GM12878 (cell line): ENCODE results near the gene ERG. TPM values are rescaled to one million over a fixed set of nuclear protein-coding genes. Genes with fewer than 3 reads are reported as not detected.

Experiments used
- ATAC-seq: fragments of 200-7000 bp; cut with Tn5 transposase; 3 replicates; pipeline ENCODE4 v1.9.1; 2020; ENCODE audit warnings: mild to moderate bottlenecking, moderate library complexity
- BruUV-seq: library from RNA; stranded (reverse); fragments of 400-500 nt; replicated peaks from 2 replicates; lab custom pipeline; 2021; lab: Mats Ljungman, UMichigan
- CTCF ChIA-PET: fragments of 300-600 bp; sonication (Branson Sonifier 250); formaldehyde crosslinking; extraction: SDS; loops from one replicate; lab custom pipeline; 2021; ENCODE audit warnings: inconsistent platforms; lab: Yijun Ruan, JAX
- POLR2A ChIA-PET: fragments of 350-600 bp; formaldehyde crosslinking; extraction: SDS; loops from one replicate; lab custom pipeline; 2021; ENCODE audit warnings: inconsistent platforms; lab: Charles Lee
- RAD21 ChIA-PET: fragments of 300-600 bp; sonication (Branson Sonifier 250); formaldehyde crosslinking; loops from one replicate; lab custom pipeline; 2023; ENCODE audit warnings: antibody characterized with exemption; ENCODE audit not compliant: unreplicated experiment; lab: Charles Lee
- SMC1A ChIA-PET: fragments of 300-600 bp; sonication (Branson Sonifier 250); formaldehyde crosslinking; loops from one replicate; lab custom pipeline; 2023; ENCODE audit not compliant: unreplicated experiment, uncharacterized antibody; lab: Charles Lee
- DNase-seq: peaks from one replicate; pipeline ENCODE4 v3.0.0-alpha.2; 2011; ENCODE audit warnings: low read depth, low spot score
- FAIRE-seq: peaks from 3 replicates; lab custom pipeline; 2011; peaks lifted over from hg19 to GRCh38; lab: Jason Lieb, UNC
- H2AFZ ChIP-seq: 2 replicates; pipeline ENCODE4 v1.6.0; 2011; ENCODE audit warnings: low read depth, low read length, control low read depth; ENCODE audit not compliant: control insufficient read depth
- H3K27ac ChIP-seq: 2 replicates; pipeline ENCODE4 v1.5.1; 2011; ENCODE audit warnings: control low read depth; ENCODE audit not compliant: control insufficient read depth, insufficient read depth
- H3K27me3 ChIP-seq, 2 experiments: replicated peaks in 1 of 2; 2 replicates each; pipeline versions ENCODE4 v1.6.0 to v1.6.1; 2011; ENCODE audit warnings: low read length in 1 of 2; ENCODE audit not compliant: control insufficient read depth in 2 of 2, insufficient read depth in 2 of 2
- H3K36me3 ChIP-seq, 2 experiments: 2 replicates each; pipeline ENCODE4 v1.5.1; 2011; ENCODE audit warnings: low read length in 1 of 2; ENCODE audit not compliant: control insufficient read depth in 2 of 2, insufficient read depth in 2 of 2
- H3K4me1 ChIP-seq: 2 replicates; pipeline ENCODE4 v1.6.1; 2011; ENCODE audit warnings: mild to moderate bottlenecking, low read length, moderate library complexity, mixed read lengths; ENCODE audit not compliant: control insufficient read depth, insufficient read depth
- H3K4me2 ChIP-seq: 2 replicates; pipeline ENCODE4 v1.6.0; 2011; ENCODE audit warnings: control low read depth; ENCODE audit not compliant: control insufficient read depth, insufficient read depth
- H3K4me3 ChIP-seq: fragments of 200-600 bp; sonication (generic); 2 replicates; pipeline ENCODE4 v1.5.1; 2016
- H3K79me2 ChIP-seq: 2 replicates; pipeline ENCODE4 v1.6.0; 2011; ENCODE audit warnings: low read length; ENCODE audit not compliant: control insufficient read depth, insufficient read depth
- H3K9ac ChIP-seq: 2 replicates; pipeline ENCODE4 v1.8.0; 2011; ENCODE audit warnings: low read length, control low read depth, mixed read lengths; ENCODE audit not compliant: control insufficient read depth, insufficient read depth
- H3K9me3 ChIP-seq: replicated peaks from 3 replicates; pipeline ENCODE4 v1.5.1; 2011; ENCODE audit warnings: mild to moderate bottlenecking, low read length; ENCODE audit not compliant: control insufficient read depth, insufficient read depth
- H4K20me1 ChIP-seq: 2 replicates; pipeline ENCODE4 v1.6.0; 2011; ENCODE audit not compliant: control insufficient read depth, insufficient read depth
- CREB1 ChIP-seq: IDR thresholded peaks from 2 replicates; pipeline ENCODE4 v1.6.1; 2012; ENCODE audit warnings: low read depth, mild to moderate bottlenecking, inconsistent platforms
- JUND ChIP-seq: IDR thresholded peaks from 2 replicates; pipeline ENCODE4 v1.6.1; 2012; ENCODE audit warnings: low read depth, mild to moderate bottlenecking, low read length, improper control_type of control experiment, moderate library complexity
- NRF1 ChIP-seq: conservative IDR thresholded peaks from 2 replicates; pipeline ENCODE4 v1.6.1; 2011; ENCODE audit warnings: mild to moderate bottlenecking, low read depth, low read length, improper control_type of control experiment
- SMAD5 ChIP-seq: IDR thresholded peaks from 2 replicates; pipeline ENCODE4 v1.6.1; 2016; ENCODE audit warnings: antibody characterized with exemption, low read depth
- SUZ12 ChIP-seq: fragments of 200-600 bp; sonication (generic); IDR thresholded peaks from one replicate; pipeline ENCODE4 v1.6.1; 2018; ENCODE audit warnings: antibody characterized with exemption, mild to moderate bottlenecking; ENCODE audit not compliant: unreplicated experiment
- ZBTB11 ChIP-seq: fragments of 450-650 bp; formaldehyde crosslinking; IDR thresholded peaks from 2 replicates; pipeline ENCODE4 v1.5.0; 2022; ENCODE audit warnings: mild to moderate bottlenecking, missing genetic modification characterization
- ZNF622 ChIP-seq: fragments of 450-650 bp; IDR thresholded peaks from 2 replicates; pipeline ENCODE4 v1.6.1; 2017; ENCODE audit warnings: mild to moderate bottlenecking, inconsistent platforms
- WGBS: methylation state at CpG from one replicate; pipeline ENCODE4 v1.1.6; 2016; ENCODE audit warnings: low lambda C conversion rate; ENCODE audit not compliant: insufficient replicate concordance, insufficient coverage; ENCODE audit errors: missing lambda C conversion rate; 5-methylcytosine and 5-hydroxymethylcytosine counted together
- in situ Hi-C: fragments of 300-500 bp; cut with MboI; formaldehyde crosslinking; loops from 9 replicates; pipeline ENCODE4 v1.14.3; 2018; ENCODE audit warnings: mixed read lengths
- intact Hi-C: fragments of 100-400 bp; cut with micrococcal nuclease; formaldehyde crosslinking; loops from one replicate; pipeline ENCODE4 v1.14.2; 2022; ENCODE audit not compliant: unreplicated experiment
- polyA plus RNA-seq, 11 experiments: library from polyadenylated mRNA; depleted of rRNA in 4 of 11; unstranded in 6 of 11; stranded (reverse) in 5 of 11; fragments of >200 nt; fragmentation: Nextera tagmentation in 4 of 11; fragmentation: Illumina TruSeq in 1 of 11; extraction: Ambion mirVana in 4 of 11; extraction: Trizol in 1 of 11; gene quantifications; 1 replicate in 1 of 11; 2 replicates in 10 of 11; pipeline versions ENCODE4 v1.2.1 to v1.2.3, GENCODE V29; 2011 to 2016; ENCODE audit warnings: inconsistent platforms in 2 of 11, missing spikeins in 2 of 11, low read depth in 1 of 11
- total RNA-seq, 4 experiments: library from RNA; depleted of rRNA in 3 of 4; stranded (reverse); fragments of >200 nt in 3 of 4; fragmentation: Illumina TruSeq in 1 of 4; extraction: Trizol in 1 of 4; gene quantifications; 2 replicates each; pipeline versions ENCODE4 v1.2.1 to v1.2.3, GENCODE V29; 2013 to 2021
- TF ChIP-seq, protein P1 (sequence below): IDR thresholded peaks from 2 replicates; pipeline ENCODE4 v1.6.1; 2011; ENCODE audit warnings: low read depth, low read length, improper control_type of control experiment, borderline replicate concordance
- TF ChIP-seq, protein P2 (sequence below): fragments of 150-350 bp; IDR thresholded peaks from 2 replicates; pipeline ENCODE4 v1.6.1; 2014; ENCODE audit warnings: mild to moderate bottlenecking, low read depth, low read length

The ERG gene
- total and polyA plus RNA-seq, 10 of the 15 experiments (the other 5 are each of a cell fraction or from before 2014, with no cell fraction given), result not detected

- Histone ChIP-seq H3K36me3 (no peaks in the 10 kb centered on the region), H3K27me3 (no peaks in the 10 kb centered on the region), H4K20me1 (no peaks in the 10 kb centered on the region), H3K27ac (no peak overlapping the region), H3K9me3 (no peaks in the 10 kb centered on the region; the same call in 2 of the 3 replicates), H2AFZ (no peak overlapping the region), H3K79me2 (no peaks in the 10 kb centered on the region), H3K9ac (no peak overlapping the region), H3K4me2 (no peak overlapping the region), H3K4me3 (no peak overlapping the region), H3K4me1 (no peaks in the 10 kb centered on the region)
- intact Hi-C loops, result no loop called here
- in situ Hi-C loops, result no loop called here
- no TSS peak for BruUV-seq
- no peak for DNase-seq
- no peak for FAIRE-seq
- RAD21 ChIA-PET, result no interaction called here
- CTCF ChIA-PET, result no interaction called here
- WGBS, result 0% methylated on average over 4 of the region's 4 CpGs
- TF ChIP-seq ZBTB11 (CRISPR knock-in tag), result no peak
- no peak for TF ChIP-seq NRF1
- POLR2A ChIA-PET, result no interaction called here
- no peak for ATAC-seq
- SMC1A ChIA-PET, result no interaction called here
Measured at GRCh38 chr21:38467374-38467773, 30.9 kb downstream of the ERG start.

DNA sequence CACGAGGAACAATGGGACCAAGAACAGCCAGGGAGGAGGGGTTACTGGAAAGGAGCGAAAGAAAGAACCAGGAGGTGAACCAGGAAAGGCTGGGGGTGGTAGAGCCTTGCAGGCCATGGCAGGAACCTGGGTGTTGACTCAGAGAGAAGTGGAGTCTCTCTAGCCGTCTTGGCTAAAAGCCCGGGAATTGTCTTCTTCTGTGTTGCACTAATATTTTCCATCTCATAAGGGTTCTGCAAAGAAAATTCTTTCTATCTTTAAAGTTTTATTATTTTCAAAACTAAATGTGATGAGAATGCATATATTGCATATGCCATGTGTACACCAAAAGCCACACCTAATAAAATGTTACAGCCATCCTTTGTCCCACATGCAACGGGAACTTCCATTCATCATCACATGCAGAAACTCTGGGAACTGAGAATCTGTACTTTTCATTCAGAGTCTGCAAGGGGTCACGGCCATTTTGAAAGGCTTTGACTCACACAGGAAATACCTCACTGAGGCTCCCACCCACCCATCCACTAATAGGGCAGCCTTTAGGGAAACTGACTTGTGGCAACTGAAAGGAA is 38.0 kb downstream of the ERG start:
- Histone ChIP-seq H3K4me2 (no peak overlapping the region), H3K79me2 (no peaks in the 10 kb centered on the region), H3K36me3 (no peaks in the 10 kb centered on the region)
- BruUV-seq, result no TSS peak
- FAIRE-seq (no peak), DNase-seq (no peak)
- POLR2A ChIA-PET, result no interaction called here
- SMC1A ChIA-PET, result no interaction called here
- intact Hi-C loops, result no loop called here
- TF ChIP-seq SUZ12 (no peak), JUND (no peak), SMAD5 (no peak), CREB1 (no peak), ZNF622 (no peak)
- TF ChIP-seq, protein P1, sequence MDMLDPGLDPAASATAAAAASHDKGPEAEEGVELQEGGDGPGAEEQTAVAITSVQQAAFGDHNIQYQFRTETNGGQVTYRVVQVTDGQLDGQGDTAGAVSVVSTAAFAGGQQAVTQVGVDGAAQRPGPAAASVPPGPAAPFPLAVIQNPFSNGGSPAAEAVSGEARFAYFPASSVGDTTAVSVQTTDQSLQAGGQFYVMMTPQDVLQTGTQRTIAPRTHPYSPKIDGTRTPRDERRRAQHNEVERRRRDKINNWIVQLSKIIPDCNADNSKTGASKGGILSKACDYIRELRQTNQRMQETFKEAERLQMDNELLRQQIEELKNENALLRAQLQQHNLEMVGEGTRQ, result no peak
- TF ChIP-seq, protein P2, sequence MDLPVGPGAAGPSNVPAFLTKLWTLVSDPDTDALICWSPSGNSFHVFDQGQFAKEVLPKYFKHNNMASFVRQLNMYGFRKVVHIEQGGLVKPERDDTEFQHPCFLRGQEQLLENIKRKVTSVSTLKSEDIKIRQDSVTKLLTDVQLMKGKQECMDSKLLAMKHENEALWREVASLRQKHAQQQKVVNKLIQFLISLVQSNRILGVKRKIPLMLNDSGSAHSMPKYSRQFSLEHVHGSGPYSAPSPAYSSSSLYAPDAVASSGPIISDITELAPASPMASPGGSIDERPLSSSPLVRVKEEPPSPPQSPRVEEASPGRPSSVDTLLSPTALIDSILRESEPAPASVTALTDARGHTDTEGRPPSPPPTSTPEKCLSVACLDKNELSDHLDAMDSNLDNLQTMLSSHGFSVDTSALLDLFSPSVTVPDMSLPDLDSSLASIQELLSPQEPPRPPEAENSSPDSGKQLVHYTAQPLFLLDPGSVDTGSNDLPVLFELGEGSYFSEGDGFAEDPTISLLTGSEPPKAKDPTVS, result no peak
- TF ChIP-seq, all 136 proteins: peak for 0
- Histone ChIP-seq H3K27me3 (no peaks in the 10 kb centered on the region), H3K27ac (no peak overlapping the region), H3K4me3 (no peak overlapping the region), H2AFZ (no peak overlapping the region), H3K9ac (no peak overlapping the region), H4K20me1 (no peaks in the 10 kb centered on the region), H3K4me1 (no peaks in the 10 kb centered on the region), H3K9me3 (no peaks in the 10 kb centered on the region)
- ChIA-PET RAD21 (no interaction called here), CTCF (no interaction called here)
- WGBS, result 47% methylated on average over 6 of the region's 6 CpGs
- in situ Hi-C loops, result no loop called here
- no peak for ATAC-seq
